BLaER1 (cell line): ENCODE results near the gene ARHGAP27.

Experiments used
- H3K27ac ChIP-seq: shearing (Covaris generic); formaldehyde crosslinking; 2 replicates; pipeline ENCODE4 v1.8.1; 2022
- H3K27me3 ChIP-seq: shearing (Covaris generic); formaldehyde crosslinking; 2 replicates; pipeline ENCODE4 v1.8.1; 2022
- H3K36me3 ChIP-seq: shearing (Covaris generic); formaldehyde crosslinking; 2 replicates; pipeline ENCODE4 v1.8.1; 2022
- H3K4me1 ChIP-seq: shearing (Covaris generic); formaldehyde crosslinking; 2 replicates; pipeline ENCODE4 v1.8.1; 2022
- H3K4me2 ChIP-seq: shearing (Covaris generic); formaldehyde crosslinking; 2 replicates; pipeline ENCODE4 v1.8.1; 2022
- H3K4me3 ChIP-seq: shearing (Covaris generic); formaldehyde crosslinking; 2 replicates; pipeline ENCODE4 v1.8.1; 2022
- H3K9ac ChIP-seq: shearing (Covaris generic); formaldehyde crosslinking; 2 replicates; pipeline ENCODE4 v1.8.1; 2022
- H3K9me3 ChIP-seq: shearing (Covaris generic); formaldehyde crosslinking; 2 replicates; pipeline ENCODE4 v1.8.1; 2022
- H4K20me1 ChIP-seq: shearing (Covaris generic); formaldehyde crosslinking; 2 replicates; pipeline ENCODE4 v1.8.1; 2022
- Cebpa-rat ChIP-seq: shearing (Covaris generic); IDR thresholded peaks from 2 replicates; pipeline ENCODE4 v1.8.1; 2022

The ARHGAP27 gene

DNA sequence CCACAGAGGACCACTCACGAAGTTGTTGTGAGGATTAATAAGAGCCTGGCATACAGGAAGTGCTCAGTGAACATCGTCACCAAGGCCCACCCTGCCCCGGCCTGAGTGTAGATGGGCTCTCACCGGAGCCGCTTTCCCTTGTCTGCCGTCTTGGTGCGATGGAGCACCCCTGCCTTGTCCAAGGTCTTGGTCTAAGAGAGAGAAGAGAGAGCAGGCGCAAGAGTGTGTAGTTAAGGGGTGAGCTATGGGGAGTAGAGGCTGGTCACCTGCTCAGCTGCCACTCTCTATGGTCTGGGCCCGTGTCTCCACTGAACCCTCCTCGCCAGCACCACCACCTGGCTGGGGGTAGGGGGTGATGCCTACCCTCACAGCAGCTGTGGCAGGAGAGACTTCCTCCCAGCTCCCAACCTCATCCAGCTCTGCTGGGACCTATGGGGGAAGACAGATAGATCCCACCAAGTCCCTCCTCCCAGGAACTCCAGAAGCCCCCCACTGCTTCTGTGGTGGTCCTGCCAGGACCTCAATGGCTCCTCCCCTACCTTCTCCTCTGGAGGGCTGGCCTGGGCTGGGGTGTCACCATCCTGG lies 28.7 kb downstream of the ARHGAP27 start:
- Histone ChIP-seq H4K20me1 (peaks cover 27% of the 10 kb centered on the region; the same call in 1 of the 2 replicates), H3K4me2 (no peak overlapping the region), H3K36me3 (peaks cover 68% of the 10 kb centered on the region), H3K4me3 (no peak overlapping the region), H3K9ac (no peak overlapping the region), H3K9me3 (no peaks in the 10 kb centered on the region), H3K4me1 (peaks cover 65% of the 10 kb centered on the region), H3K27me3 (no peaks in the 10 kb centered on the region), H3K27ac (no peak overlapping the region)
- no peak for TF ChIP-seq Cebpa-rat

DNA sequence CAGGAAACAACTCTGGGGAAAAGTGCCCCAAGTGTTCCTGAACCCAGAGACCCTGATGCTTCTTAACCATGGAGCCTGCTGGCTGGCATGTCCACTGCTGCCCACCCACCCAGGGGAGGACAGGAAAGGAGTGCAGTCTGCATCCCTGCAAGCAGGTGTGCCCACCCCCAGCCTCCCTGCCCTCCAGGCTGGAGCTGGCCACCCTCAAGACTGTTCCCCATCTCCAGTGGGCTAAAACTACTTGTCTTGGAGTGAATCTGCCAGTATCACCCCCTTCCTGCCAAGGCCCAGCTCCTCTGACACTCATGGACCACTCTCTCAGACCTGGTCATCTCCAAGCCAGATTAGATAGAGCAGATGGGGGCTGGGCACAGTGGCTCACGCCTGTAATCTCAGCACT lies 29.8 kb downstream of the ARHGAP27 start:
- Histone ChIP-seq H3K4me1 (peaks cover 54% of the 10 kb centered on the region), H3K27me3 (no peaks in the 10 kb centered on the region), H3K9me3 (no peaks in the 10 kb centered on the region), H3K4me3 (no peak overlapping the region), H4K20me1 (peaks cover 18% of the 10 kb centered on the region; the same call in 1 of the 2 replicates), H3K4me2 (peak overlapping the region; percentile 46), H3K9ac (no peak overlapping the region), H3K27ac (0 out of 2 replicates have a peak overlapping the region, but pooled peaks have one; percentile 15), H3K36me3 (peaks cover 79% of the 10 kb centered on the region)
- TF ChIP-seq Cebpa-rat: no peak

DNA sequence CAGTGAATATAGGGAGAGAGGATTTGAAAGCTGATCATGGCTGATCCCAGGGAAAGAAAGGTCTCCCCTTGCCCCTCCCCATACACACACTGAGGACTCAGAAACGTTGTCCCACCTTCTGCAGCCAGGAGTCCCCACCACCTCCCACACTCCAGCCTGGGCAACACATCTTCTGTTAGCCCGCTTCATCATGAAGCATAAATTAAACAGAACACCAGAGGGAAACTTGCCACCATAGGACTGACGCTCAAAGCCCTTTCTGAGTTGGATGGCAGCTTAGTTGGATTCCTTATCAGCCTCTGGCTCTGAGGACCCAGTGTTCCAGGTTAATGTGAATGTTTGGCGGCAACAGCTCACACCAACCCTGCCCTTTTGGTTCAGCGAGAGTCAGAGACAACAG lies 33.9 kb downstream of the ARHGAP27 start:
- Histone ChIP-seq H3K9ac (0 out of 2 replicates have a peak overlapping the region, but pooled peaks have one; percentile 6), H4K20me1 (peaks cover 10% of the 10 kb centered on the region), H3K27ac (no peak overlapping the region), H3K27me3 (no peaks in the 10 kb centered on the region), H3K36me3 (peaks cover 98% of the 10 kb centered on the region), H3K9me3 (no peaks in the 10 kb centered on the region), H3K4me2 (no peak overlapping the region), H3K4me1 (peaks cover 47% of the 10 kb centered on the region), H3K4me3 (no peak overlapping the region)
- TF ChIP-seq Cebpa-rat: no peak

- Histone ChIP-seq H3K27me3 (no peaks in the 10 kb centered on the region), H3K27ac (no peak overlapping the region)
Observed at GRCh38 chr17:45397796-45398195, 34.9 kb downstream of the ARHGAP27 start.

DNA sequence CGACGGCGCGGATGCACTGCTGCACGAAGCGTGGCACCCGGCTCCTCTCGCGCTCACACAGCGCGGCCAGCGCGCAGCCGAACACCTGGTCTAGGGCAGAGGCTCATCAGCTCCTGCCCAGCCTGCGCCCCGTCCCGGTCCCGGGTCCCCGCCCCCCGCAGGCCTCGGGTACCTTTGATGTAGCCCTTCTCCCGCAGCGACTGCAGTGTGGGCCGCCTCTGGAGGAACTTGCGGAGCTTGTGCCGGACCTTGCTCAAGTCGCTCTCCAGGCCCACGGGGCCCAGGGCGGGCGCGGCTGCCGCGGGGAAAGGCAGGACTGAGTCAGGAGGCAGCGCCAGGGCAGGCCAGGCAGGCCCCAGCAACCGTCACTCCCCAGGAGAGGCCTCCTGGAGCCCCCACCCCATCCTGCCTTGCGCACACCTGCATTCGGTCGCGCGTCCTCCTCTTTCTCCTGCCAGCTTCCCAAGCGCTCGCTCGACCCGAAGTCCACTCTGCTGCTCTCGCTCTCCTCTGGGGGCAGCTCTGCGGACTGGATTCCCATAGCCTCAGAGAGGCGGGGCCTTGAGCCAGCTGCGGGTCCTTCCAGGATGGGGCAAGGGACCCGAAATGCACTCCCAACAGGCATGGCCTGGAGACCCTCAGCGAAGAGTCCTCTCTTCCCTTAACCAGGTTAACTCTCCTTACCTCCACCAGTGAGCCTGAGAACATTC lies 36.0 kb downstream of the ARHGAP27 start:
- peaks cover 43% of the 10 kb centered on the region for H3K4me1 ChIP-seq
- H4K20me1 ChIP-seq: peaks cover 10% of the 10 kb centered on the region
- peaks cover 81% of the 10 kb centered on the region for H3K36me3 ChIP-seq
- no peak overlapping the region for H3K9ac ChIP-seq
- TF ChIP-seq Cebpa-rat: no peak
- H3K9me3 ChIP-seq: no peaks in the 10 kb centered on the region
- H3K27ac ChIP-seq: no peak overlapping the region
- no peak overlapping the region for H3K4me3 ChIP-seq
- H3K27me3 ChIP-seq: no peaks in the 10 kb centered on the region
- H3K4me2 ChIP-seq: no peak overlapping the region

More at GRCh38 chr17:45397796-45398195, 34.9 kb downstream of the ARHGAP27 start:
- Histone ChIP-seq H3K4me1 (peaks cover 43% of the 10 kb centered on the region), H4K20me1 (peaks cover 10% of the 10 kb centered on the region), H3K4me2 (no peak overlapping the region), H3K36me3 (peaks cover 93% of the 10 kb centered on the region), H3K9me3 (no peaks in the 10 kb centered on the region), H3K9ac (0 out of 2 replicates have a peak overlapping the region, but pooled peaks have one; percentile 4), H3K4me3 (no peak overlapping the region)
- no peak for TF ChIP-seq Cebpa-rat

GRCh38 chr17:45395569-45396415 lies 36.9 kb downstream of the ARHGAP27 start:
- Histone ChIP-seq H3K9ac (no peak overlapping the region), H3K36me3 (peaks cover 73% of the 10 kb centered on the region), H4K20me1 (peaks cover 10% of the 10 kb centered on the region)

GRCh38 chr17:45394913-45395568 lies 37.6 kb downstream of the ARHGAP27 start:
- peaks cover 10% of the 10 kb centered on the region for H4K20me1 ChIP-seq
- peaks cover 41% of the 10 kb centered on the region for H3K4me1 ChIP-seq
- peak overlapping the region; percentile 61 for H3K4me2 ChIP-seq
- no peak overlapping the region for H3K4me3 ChIP-seq
- H3K27me3 ChIP-seq: no peaks in the 10 kb centered on the region
- no peaks in the 10 kb centered on the region for H3K9me3 ChIP-seq
- peak overlapping the region; percentile 24; the same call in 1 of the 2 replicates for H3K9ac ChIP-seq
- no peak for TF ChIP-seq Cebpa-rat
- H3K27ac ChIP-seq: no peak overlapping the region
- peaks cover 65% of the 10 kb centered on the region for H3K36me3 ChIP-seq

More at GRCh38 chr17:45395569-45396415, 36.9 kb downstream of the ARHGAP27 start:
- H3K4me2 ChIP-seq: peak overlapping the region; percentile 61
- no peak for TF ChIP-seq Cebpa-rat
- no peak overlapping the region for H3K27ac ChIP-seq
- H3K4me3 ChIP-seq: no peak overlapping the region
- H3K27me3 ChIP-seq: no peaks in the 10 kb centered on the region
- peaks cover 43% of the 10 kb centered on the region for H3K4me1 ChIP-seq
- no peaks in the 10 kb centered on the region for H3K9me3 ChIP-seq

DNA sequence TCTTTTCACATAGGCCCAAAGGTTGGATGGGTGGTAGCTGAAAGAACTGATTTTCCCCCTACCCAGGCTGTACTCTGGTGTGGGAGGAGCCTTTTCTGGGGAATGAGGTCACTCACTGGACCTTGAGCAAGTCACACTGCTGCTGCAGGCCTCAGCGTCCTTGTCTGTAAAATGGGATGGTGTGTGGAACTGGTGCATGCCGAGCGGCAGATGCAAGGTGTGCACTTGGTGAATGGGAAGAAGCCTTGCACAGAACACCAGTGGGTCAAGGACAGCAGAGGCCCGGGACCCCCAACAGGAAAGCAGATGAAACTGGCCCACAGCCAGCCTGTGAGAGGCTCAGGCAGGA lies 38.1 kb downstream of the ARHGAP27 start:
- Histone ChIP-seq H3K4me2 (peak overlapping the region; percentile 61), H3K4me3 (no peak overlapping the region), H3K4me1 (peaks cover 41% of the 10 kb centered on the region), H3K27ac (peak overlapping the region; percentile 13; the same call in 1 of the 2 replicates), H3K9me3 (no peaks in the 10 kb centered on the region), H3K9ac (peak overlapping the region; percentile 24; the same call in 1 of the 2 replicates), H4K20me1 (peaks cover 10% of the 10 kb centered on the region), H3K27me3 (no peaks in the 10 kb centered on the region), H3K36me3 (peaks cover 60% of the 10 kb centered on the region)
- no peak for TF ChIP-seq Cebpa-rat

DNA sequence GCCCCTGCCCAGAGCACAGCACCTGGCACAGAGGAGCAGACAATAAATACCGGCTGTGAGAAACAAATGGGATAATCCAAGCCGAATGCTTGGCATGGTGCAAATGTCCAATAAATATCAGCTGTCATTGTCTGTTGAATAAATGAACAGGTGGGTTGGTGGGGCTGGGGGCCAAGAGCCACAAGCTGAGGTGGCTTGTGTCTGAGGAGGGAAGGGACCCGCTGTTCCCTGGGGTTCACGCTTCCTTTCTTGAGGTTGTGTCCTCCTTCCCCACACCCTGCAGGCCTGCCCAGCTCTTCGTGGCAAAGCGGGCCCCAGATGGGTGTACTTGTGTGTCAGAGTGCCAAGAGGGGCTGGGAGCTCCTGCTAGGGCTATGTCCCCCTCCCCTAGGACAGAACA lies 38.6 kb downstream of the ARHGAP27 start:
- H3K27ac ChIP-seq: peak overlapping the region; percentile 13; the same call in 1 of the 2 replicates
- peaks cover 56% of the 10 kb centered on the region for H3K36me3 ChIP-seq
- peak overlapping the region; percentile 61 for H3K4me2 ChIP-seq
- peaks cover 10% of the 10 kb centered on the region for H4K20me1 ChIP-seq
- H3K9ac ChIP-seq: peak overlapping the region; percentile 24; the same call in 1 of the 2 replicates
- no peaks in the 10 kb centered on the region for H3K27me3 ChIP-seq
- TF ChIP-seq Cebpa-rat: no peak
- no peak overlapping the region for H3K4me3 ChIP-seq
- peaks cover 46% of the 10 kb centered on the region for H3K4me1 ChIP-seq
- no peaks in the 10 kb centered on the region for H3K9me3 ChIP-seq
